Pancreas (tissue), 10 donors: ENCODE results near the gene DCTPP1. TPM values are rescaled to one million over a fixed set of nuclear protein-coding genes. Genes with fewer than 3 reads are reported as not detected.

Experiments used
- ATAC-seq, 4 donors: fragments of 200-7000 bp; cut with Tn5 transposase; one replicate each; pipeline versions ENCODE4 v1.8.0 to v1.9.1; 2020; ENCODE audit warnings: mild to moderate bottlenecking in 4 of 4, moderate library complexity in 4 of 4
- DNase-seq, 6 donors: peaks; one replicate each; pipeline ENCODE4 v3.0.0-alpha.2; 2020
- FAIRE-seq: peaks from 2 replicates; lab custom pipeline; 2012; peaks lifted over from hg19 to GRCh38; lab: Jason Lieb, UNC
- H3K27ac ChIP-seq, 4 donors: fragments of 200-600 bp; sonication (generic); 1 replicate in 3 of 4; 2 replicates in 1 of 4; pipeline versions ENCODE4 v1.5.0 to v1.8.0; 2020
- H3K27me3 ChIP-seq, 4 donors: fragments of 200-600 bp; one replicate each; pipeline ENCODE4 v1.8.0; 2021
- H3K36me3 ChIP-seq, 3 donors: fragments of 200-600 bp; sonication (generic) in 1 of 3; one replicate each; pipeline versions ENCODE4 v1.5.0 to v1.8.0; 2020 to 2021
- H3K4me1 ChIP-seq, 3 donors: fragments of 200-600 bp; one replicate each; pipeline ENCODE4 v1.8.0; 2021
- H3K4me3 ChIP-seq, 4 donors: fragments of 200-600 bp; sonication (generic) in 2 of 4; one replicate each; pipeline versions ENCODE4 v1.5.0 to v1.8.0; 2020 to 2021
- H3K9me3 ChIP-seq, 4 donors: fragments of 200-600 bp; one replicate each; pipeline ENCODE4 v1.8.0; 2021
- CTCF ChIP-seq, 4 donors: fragments of 200-600 bp; sonication (generic) in 3 of 4; IDR thresholded peaks; one replicate each; pipeline versions ENCODE4 v1.5.0 to v1.8.0; 2021; ENCODE audit warnings: antibody characterized with exemption in 4 of 4
- WGBS, 2 donors: extraction: QIAGEN DNeasy Blood & Tissue Kit; methylation state at CpG; one replicate each; pipeline ENCODE4 v1.1.7; 2013; 5-methylcytosine and 5-hydroxymethylcytosine counted together
- intact Hi-C, 3 donors: fragments of 100-400 bp; cut with DNase I; formaldehyde crosslinking; loops; one replicate each; pipeline versions ENCODE4 v1.11.1 to v1.14.2; 2022
- polyA plus RNA-seq, 2 donors: library from polyadenylated mRNA; stranded (reverse); fragments of 200-250 nt; gene quantifications; one replicate each; pipeline ENCODE4 v1.2.3, GENCODE V29; 2013
- total RNA-seq, 6 donors: library from RNA; stranded (reverse); fragmentation: NEBNext Ultra II Directional in 4 of 6; extraction: Animal tissue kit (Norgen Biotek cat#: 25700) in 4 of 6; gene quantifications; one replicate each; pipeline versions ENCODE4 v1.2.1 to v1.2.4, GENCODE V29; 2021 to 2023
- donor health status: healthy with polysubstance abuse.
- donor health status: DM: no; HTN: no; CAD: no; lungs with moderate emphysema.
- donor health status: DM: no; HTN: no; CAD: no.
- donor health status: control.
- donor health status: control.
- donor health status: Bipolar disorder and iron deficiency.
- donor health status: DM: yes; HTN: yes; CAD: no.
- donor health status: DM: no; HTN: no; CAD: no.
- donor health status: DM: no; HTN: no; CAD: no.
- donor health status: DM: yes; HTN: yes; CAD: no.

The DCTPP1 gene
- total and polyA plus RNA-seq, 8 donors, result 12.2 to 20.7 (median 16.3) TPM

- no peak for TF ChIP-seq CTCF (IDR thresholded peaks at IDR 0.05)
- Histone ChIP-seq H3K9me3 (no peaks in the 10 kb centered on the region), H3K27ac (peak overlapping the region; percentile 54 to 86 (median 79)), H3K4me3 (peak overlapping the region; percentile 52 to 66 (median 60)), H3K36me3 (no peaks in the 10 kb centered on the region), H3K27me3 (no peaks in the 10 kb centered on the region), H3K4me1 (peaks cover 4 to 14% (median 7%) of the 10 kb centered on the region in 3 donors)
- DNase-seq (no peak), ATAC-seq (peak; percentile 2 to 25 (median 6)), FAIRE-seq (no peak)
- 10 to 23% methylated on average over 9 to 18 of the region's 19 CpGs for WGBS, 2 donors
- intact Hi-C loops, result no loop called here
These were observed 21.9 kb downstream of the DCTPP1 start for GRCh38 chr16:30407804-30408534.

- H3K36me3 ChIP-seq, result no peaks in the 10 kb centered on the region
- no peak for FAIRE-seq
- H3K27ac ChIP-seq, result peak within 1 kb of the TSS; percentile 54 to 86 (median 79)
- peak; percentile 92 to 98 (median 96) for DNase-seq
- intact Hi-C loops, result no loop called here
- no peaks in the 10 kb centered on the region for H3K27me3 ChIP-seq
- 1% methylated on average over 47 to 65 of the region's 65 CpGs for WGBS, 2 donors
- no peak for TF ChIP-seq CTCF (IDR thresholded peaks at IDR 0.05)
- H3K4me3 ChIP-seq, result peak within 1 kb of the TSS; percentile 52 to 66 (median 60)
- H3K4me1 ChIP-seq, result peaks cover 0 to 12% (median 5%) of the 10 kb centered on the region in 3 donors
- H3K9me3 ChIP-seq, result no peaks in the 10 kb centered on the region
- ATAC-seq, result peak; percentile 94 to 96 (median 95)
These were observed 22.6 kb downstream of the DCTPP1 start, which contains the start of gene ZNF771 for GRCh38 chr16:30407102-30407803. Gene ZNF771, plus strand, starts transcription at chr16:30407606. Its CDS starts 448 bp downstream, at chr16:30408054.

GRCh38 chr16:30406795-30407101 lies 23.1 kb downstream of the DCTPP1 start:
- 10 to 11% methylated on average over 14 of the region's 14 CpGs for WGBS, 2 donors
- intact Hi-C loops, result no loop called here

GRCh38 chr16:30401768-30402425 lies 27.9 kb downstream of the DCTPP1 start:
- Histone ChIP-seq H3K4me1 (no peaks in the 10 kb centered on the region), H3K27ac (no peak overlapping the region), H3K27me3 (no peaks in the 10 kb centered on the region), H3K36me3 (peaks cover 0 to 9% (median 0%) of the 10 kb centered on the region in 3 donors), H3K4me3 (no peak overlapping the region), H3K9me3 (no peaks in the 10 kb centered on the region)
- TF ChIP-seq CTCF (IDR thresholded peaks at IDR 0.05), result no peak
- intact Hi-C loops, result no loop called here
- ATAC-seq (no peak), DNase-seq (no peak), FAIRE-seq (no peak)
- 57 to 65% methylated on average over 8 of the region's 8 CpGs for WGBS, 2 donors

More at GRCh38 chr16:30406795-30407101, 23.1 kb downstream of the DCTPP1 start:
- Histone ChIP-seq H3K27me3 (no peaks in the 10 kb centered on the region), H3K36me3 (no peaks in the 10 kb centered on the region), H3K4me3 (peak overlapping the region; percentile 52 to 66 (median 60)), H3K27ac (peak overlapping the region; percentile 54 to 86 (median 79)), H3K9me3 (no peaks in the 10 kb centered on the region), H3K4me1 (peaks cover 0 to 12% (median 5%) of the 10 kb centered on the region in 3 donors)
- no peak for ATAC-seq
- no peak for DNase-seq
- FAIRE-seq, result no peak
- no peak for TF ChIP-seq CTCF (IDR thresholded peaks at IDR 0.05)
